Ramos (cell line): Measurements from ENCODE around the gene DOLK.

Experiments
- in situ Hi-C: fragments of 300-500 bp; cut with MboI; formaldehyde crosslinking; loops from one replicate; pipeline ENCODE4 v1.14.3; 2022; ENCODE audit warnings: low sequenced_read_pairs; ENCODE audit not compliant: unreplicated experiment

DOLK gene

DNA sequence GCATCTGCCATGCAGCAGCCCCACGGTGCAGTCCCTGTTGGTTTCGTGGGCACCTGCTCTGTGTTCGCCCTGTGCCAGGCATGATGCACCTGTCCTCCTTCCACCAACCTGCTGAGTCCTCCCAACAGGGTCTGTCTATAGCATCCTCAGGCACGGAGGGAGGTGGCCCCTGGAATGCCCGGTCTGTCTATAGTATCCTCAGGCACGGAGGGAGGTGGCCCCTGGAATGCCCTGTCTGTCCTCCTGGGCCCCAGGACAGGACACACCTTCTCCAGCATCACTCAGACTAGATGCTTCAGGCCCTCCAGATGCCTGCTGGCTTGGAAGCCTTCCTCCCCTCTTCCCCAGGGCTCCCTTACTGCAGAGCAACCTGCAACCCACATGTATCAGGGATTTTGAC, 36.5 kb downstream of the DOLK start:
- in situ Hi-C loops, result no loop called here

DNA sequence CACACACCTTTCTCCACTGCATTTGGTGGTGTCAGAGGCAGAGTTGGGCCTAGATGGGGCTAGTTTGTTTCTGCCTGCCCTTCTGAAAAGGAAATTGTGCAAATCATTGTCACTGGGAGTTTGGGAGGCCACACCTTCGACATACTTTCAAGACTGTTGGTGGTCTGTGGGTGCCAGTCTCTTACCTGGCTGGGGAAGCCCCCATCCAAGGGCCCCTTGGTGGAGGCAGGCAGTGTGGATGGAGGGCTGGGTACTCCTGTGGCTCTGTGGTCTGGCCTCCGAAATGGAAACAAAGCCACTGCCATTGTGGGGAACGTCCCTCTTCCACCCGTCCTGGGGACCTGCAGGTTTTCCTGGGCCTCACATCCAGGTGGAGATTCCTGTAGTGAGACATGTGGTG, 37.5 kb downstream of the DOLK start:
- in situ Hi-C loops, result no loop called here

DNA sequence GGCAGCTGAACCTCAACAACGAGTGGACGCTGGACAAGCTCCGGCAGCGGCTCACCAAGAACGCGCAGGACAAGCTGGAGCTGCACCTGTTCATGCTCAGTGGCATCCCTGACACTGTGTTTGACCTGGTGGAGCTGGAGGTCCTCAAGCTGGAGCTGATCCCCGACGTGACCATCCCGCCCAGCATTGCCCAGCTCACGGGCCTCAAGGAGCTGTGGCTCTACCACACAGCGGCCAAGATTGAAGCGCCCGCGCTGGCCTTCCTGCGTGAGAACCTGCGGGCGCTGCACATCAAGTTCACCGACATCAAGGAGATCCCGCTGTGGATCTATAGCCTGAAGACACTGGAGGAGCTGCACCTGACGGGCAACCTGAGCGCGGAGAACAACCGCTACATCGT, 39.0 kb downstream of the DOLK start:
- in situ Hi-C loops, result no loop called here

DNA sequence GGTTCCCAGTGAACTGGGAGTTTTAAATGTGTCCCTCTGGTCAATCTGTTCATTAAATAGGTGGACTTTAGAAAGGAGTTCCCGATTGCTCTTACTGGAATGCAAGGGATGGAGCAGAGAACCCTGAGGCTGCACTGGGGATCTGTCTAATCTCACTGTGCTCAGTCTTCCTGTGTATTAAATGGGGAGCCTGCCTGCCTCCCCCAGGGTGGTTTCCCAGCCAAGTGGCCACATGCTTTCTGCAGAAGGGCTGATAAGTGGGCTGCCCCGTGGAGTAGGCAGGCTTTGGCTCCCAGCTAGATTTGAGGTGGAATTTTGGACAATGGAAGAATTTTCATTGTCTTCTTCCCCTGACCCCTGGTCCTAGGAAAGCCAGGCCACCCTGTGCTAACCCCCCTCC, 40.7 kb downstream of the DOLK start:
- in situ Hi-C loops, result no loop called here

DNA sequence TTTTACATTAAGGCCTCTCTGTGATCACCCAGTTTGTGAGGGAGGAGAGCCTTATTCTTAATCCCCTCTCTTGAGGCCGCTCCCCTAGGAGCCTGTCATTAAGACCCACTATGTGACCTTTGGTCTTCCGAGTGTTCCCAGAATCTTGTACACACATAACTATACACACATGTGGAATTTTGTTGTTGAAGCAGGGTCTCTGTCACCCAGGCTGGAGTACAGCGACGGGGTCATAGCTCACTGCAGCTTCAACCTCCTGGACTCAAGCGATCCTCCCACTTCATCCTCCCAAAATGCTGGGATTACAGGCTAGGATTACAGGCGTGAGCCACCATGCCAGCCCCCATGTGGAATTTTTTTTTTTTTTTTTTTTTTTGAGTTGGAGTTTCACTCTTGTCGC, 41.4 kb downstream of the DOLK start:
- in situ Hi-C loops, result no loop called here

DNA sequence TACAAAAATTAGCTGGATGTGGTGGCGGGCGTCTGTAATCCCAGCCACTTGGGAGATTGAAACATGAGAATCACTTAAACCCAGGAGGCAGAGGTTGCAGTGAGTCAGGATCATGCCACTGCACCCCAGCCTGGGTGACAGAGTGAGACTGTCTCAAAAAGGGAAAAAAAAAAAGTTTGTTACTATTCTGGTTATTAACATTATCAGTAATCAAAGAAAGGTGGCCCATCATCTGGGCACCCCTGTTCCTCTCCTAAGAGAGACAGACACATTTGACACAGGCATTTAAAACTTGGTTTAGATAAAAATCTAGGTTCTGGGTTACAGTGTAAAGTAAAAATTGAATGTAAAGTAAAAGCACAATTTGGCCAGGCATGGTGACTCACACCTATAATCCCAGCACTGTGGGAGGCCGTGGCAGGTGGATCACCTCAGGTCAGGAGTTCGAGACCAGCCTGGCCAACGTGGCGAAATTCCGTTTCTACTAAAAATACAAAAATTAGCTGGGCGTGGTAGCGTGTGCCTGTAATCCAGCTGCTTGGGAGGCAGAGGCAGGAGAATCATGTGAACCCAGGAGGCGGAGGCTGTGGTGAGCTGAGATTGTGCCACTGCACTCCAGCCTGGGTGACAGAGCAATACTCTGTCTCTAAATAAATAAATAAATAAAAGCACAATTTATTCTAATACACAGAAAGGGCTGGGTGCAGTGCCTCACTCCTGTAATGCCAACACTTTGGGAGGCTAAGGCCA, 43.4 kb downstream of the DOLK start:
- in situ Hi-C loops, result no loop called here

DNA sequence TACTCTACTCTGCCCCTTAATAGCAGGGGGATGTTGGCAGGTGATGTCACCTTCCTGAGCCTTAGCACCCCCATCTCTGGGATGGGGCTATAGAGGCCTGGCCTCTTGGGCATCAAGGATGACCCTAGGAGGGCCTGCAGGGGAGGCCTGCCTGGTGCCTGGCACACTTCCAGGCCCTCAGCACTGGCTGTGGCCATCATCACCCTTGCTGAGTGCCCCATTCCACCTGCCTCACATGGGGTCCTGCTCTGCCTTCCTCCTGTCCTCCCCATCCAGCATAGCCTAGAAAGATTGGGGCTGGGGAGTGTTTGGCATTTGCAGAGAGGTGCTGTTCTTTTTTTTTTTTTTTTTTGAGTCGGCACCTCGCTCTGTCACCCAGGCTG, 44.3 kb downstream of the DOLK start:
- in situ Hi-C loops, result no loop called here

DNA sequence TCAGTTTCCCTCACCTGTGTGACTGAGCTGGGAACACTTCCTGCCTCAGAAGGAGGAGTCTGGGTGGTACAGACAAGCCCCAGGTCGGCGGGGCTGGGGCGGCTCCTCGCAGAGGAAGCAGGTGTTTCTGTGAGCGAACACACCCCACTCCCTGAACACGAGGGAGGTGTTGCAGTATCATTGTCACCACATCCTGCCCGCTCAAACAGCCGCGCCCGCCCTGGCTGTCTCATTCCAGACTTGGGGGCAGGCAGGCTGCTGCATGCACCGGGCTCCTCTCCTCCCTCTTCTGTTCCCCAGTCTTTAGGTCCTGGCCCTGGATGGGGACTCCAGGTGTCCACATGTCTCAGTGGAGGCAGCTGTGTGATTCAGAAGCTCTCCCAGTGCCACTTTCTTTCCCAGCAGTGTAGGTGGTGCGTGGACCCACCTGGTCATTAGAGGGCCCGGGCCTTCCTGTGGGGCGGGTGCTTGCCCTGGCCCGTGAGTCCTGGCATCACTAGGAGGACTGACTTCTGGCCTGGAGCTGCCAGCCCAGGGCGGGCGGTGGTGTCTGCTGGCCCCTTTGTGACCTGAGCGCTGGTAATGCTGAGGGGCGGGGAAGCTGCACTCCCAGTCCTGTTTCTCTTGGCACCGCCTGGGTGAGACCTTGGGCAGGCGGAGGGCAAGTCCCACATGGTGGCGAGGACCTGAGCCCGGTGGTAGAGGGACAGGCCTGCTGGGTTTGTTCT, 44.9 kb downstream of the DOLK start:
- in situ Hi-C loops, result no loop called here

DNA sequence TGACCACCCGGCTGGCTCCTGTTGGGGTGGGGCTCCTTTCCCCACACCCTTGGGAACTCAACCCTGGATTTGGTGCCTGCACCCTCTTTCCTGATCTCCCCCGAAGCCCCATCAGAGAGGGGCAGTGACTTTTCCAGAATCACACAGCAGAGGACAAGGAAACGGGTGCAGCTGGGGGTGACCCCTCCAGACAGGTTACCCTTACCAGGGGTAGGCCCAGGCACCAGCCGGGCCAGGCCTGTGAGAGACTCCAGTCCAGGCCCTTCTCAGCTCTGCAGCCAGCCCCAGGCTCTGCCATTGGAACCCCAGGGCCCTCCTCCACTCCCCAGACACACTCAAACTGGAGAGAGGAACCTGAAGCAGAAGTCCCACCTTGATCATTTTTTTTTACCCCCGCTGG, 45.6 kb downstream of the DOLK start:
- in situ Hi-C loops, result no loop called here

DNA sequence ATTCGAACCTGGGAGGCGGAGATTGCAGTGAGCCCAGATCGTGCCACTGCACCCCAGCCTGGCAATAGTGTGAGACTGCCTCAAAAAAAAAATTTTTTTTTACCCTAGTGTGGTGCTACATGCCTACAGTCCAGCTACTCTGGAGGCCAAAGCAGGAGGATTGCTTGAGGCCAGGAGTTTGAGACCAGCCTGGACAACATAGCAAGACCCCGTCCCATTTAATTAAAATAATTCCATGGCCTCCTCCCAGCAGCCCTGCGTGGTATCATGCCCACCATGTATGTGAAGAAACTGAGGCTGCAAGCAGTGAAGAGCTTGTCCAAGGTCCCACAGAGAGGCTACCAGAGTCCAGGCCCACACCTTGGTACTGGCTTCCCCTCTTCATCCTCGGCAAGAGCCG, 46.0 kb downstream of the DOLK start:
- in situ Hi-C loops, result no loop called here

DNA sequence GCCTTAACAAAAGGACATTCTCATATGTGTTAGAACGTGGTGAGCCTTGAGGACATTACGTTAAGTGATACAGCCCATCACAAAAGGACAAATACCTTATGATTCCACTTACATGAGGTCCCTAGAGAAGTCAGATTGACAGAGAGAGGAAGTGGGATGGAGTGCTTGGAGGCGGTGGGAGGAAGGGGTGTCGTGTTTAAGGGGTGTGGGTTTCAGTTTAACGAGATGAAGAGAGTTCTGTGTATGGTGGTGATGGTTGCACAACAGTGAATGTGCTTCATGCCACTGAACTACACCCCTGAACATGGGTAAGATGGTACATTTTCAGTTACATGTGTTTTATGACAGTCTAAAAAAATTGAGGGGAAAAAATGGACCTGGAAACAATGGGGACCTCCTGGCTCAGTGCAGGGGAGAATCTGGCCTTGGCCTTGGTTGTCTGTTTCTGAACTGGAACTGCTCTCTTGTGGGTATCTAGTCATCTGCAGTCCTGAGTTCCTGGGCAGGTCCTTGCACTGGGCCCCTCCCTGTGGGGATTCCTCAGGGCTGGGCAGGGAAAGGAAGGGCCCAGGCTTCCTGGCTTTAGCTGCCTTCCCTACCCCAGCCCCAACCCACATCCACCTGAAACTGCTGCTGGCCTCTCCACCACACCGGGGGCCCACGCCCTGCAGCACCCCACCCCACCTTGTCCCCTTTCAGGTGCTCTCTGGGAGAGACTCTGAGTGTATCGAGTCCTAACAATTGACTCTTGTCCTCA, 47.7 kb downstream of the DOLK start:
- in situ Hi-C loops, result no loop called here

DNA sequence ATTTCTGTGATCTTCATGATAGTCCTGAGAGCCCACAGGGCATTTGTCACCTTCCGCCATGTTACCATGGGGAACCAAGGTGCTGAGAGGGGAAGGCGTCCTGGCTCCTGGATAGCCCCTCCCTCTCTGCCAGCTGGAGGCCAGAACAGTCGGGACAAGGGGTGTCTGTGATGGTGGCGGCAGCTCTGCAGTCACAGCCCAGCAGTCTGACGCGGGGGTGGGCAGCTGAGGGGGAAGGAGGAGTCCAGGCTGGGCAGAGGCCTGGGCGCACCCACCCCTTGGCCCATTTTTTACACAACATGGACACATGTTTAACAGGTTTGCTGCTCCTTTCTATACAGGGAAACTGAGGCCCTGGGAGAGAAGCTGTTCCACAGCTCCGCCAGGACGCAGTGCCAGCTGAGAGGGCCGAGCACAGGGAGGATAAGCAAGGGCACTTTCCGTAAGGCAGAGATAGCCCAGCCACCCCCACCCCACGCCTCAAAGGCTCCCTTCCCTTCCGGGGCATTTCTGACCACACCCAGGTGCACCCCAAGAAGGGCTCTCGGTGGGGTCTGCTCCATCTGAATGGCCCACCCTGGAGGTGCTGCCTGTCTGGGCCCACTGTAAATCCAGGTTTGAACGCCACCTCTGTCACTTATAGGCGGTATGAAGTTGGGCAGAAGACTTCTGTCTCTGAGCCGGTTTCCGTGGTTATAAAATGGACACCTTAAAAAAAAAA, 48.4 kb downstream of the DOLK start:
- in situ Hi-C loops, result no loop called here

DNA sequence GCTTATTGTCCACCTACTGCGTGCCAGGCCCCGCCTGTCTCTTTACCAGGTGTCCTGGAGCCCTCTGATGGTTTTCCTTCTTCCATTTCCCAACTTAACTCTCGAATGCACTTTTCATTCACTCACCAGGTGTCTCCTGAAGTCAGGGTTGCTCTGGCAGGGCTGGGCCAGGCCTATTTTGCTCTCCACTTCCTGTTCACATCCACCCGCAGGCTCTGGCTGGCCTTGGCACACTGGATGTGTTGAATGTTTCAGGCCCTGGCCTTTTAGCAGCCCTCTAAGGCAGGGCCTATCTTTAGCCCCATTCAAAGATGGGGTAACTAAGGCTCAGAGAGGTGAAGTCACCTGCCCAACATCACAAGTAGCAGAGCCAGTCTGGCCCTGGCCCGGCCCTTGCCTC, 49.0 kb downstream of the DOLK start:
- in situ Hi-C loops, result no loop called here

DNA sequence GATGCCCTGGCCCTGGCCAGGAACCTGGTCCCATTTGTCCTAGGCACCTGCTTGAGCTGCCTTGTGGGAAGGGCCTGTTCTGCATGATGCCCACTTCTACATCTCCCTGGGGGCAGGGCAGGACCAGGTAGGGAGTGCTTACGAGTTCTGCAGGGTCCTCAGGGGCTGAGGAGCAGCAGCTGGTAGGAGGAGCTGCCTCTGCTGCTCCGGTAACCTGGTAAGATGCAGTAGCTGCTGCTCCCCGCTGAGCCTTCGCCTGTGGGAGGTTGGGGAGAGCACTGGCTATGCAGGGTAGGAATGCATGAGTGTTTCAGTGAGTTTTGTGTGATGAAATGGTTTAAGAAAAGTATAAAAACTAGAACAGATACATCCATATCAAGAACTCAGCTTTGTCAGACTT, 51.8 kb downstream of the DOLK start:
- in situ Hi-C loops, result no loop called here
